ENCODE results near the gene CRYBG1.
"Not testable (repeated sequence)": the region's sequence is repeated elsewhere in the genome, so short reads cannot be mapped to it uniquely, and the experiment has no call there.

CRYBG1 gene

DNA sequence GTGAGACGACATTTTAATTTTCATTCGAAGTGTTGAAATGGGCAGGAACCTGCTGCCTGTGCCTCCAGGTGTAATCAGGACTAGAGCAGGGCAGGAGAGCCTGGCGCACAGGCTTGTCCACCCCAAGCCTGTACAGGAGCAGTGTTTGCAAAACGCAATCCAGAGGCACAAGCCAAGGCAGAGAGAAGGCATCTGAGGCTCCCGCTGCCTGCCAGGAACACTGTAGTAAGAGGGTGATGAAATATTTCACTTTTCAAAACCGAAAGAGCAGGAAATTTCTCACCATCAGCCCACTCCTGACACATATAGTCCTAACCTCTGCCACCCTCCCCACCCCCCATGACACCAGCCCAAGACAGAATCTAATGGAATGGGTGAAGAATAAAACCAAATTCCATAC is 136.3 kb downstream of the CRYBG1 start:
- DNase-seq: no peak

- DNase-seq: no peak
These were observed 141.4 kb downstream of the CRYBG1 start for GRCh38 chr6:106501960-106502371.

DNA sequence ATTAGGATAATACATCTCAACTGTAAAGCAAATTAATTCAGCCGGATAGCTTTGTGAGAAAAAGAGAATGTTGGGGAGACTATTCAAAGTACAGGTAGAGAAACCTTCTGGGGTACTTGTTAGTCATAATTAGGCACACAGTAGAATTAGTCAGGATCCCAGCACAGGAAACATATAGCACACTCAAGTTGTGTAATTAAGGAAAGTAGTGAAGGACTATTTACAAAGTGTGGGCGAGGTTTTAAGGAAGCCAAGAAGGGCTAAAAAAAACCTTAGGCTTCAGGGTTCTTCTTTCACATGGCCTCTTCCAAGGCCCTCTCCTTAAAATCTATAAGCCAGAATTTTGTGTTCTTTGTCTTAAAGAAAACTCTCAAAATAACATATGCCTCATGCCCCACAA is 142.0 kb downstream of the CRYBG1 start:
- no peak for DNase-seq

GRCh38 chr6:106508277-106508676 is 147.8 kb downstream of the CRYBG1 start:
- DNase-seq: no peak

- no peak for DNase-seq
These were observed 148.3 kb downstream of the CRYBG1 start for GRCh38 chr6:106508834-106509233.

- DNase-seq: no peak
These were observed 149.0 kb downstream of the CRYBG1 start for GRCh38 chr6:106509420-106510089.

- DNase-seq: peak in 3 of 56 donors; percentile 7 to 48 (median 27)
These were observed 149.8 kb downstream of the CRYBG1 start for GRCh38 chr6:106510090-106510970.

- DNase-seq: no peak
These were observed 151.0 kb downstream of the CRYBG1 start for GRCh38 chr6:106511288-106512047.

DNA sequence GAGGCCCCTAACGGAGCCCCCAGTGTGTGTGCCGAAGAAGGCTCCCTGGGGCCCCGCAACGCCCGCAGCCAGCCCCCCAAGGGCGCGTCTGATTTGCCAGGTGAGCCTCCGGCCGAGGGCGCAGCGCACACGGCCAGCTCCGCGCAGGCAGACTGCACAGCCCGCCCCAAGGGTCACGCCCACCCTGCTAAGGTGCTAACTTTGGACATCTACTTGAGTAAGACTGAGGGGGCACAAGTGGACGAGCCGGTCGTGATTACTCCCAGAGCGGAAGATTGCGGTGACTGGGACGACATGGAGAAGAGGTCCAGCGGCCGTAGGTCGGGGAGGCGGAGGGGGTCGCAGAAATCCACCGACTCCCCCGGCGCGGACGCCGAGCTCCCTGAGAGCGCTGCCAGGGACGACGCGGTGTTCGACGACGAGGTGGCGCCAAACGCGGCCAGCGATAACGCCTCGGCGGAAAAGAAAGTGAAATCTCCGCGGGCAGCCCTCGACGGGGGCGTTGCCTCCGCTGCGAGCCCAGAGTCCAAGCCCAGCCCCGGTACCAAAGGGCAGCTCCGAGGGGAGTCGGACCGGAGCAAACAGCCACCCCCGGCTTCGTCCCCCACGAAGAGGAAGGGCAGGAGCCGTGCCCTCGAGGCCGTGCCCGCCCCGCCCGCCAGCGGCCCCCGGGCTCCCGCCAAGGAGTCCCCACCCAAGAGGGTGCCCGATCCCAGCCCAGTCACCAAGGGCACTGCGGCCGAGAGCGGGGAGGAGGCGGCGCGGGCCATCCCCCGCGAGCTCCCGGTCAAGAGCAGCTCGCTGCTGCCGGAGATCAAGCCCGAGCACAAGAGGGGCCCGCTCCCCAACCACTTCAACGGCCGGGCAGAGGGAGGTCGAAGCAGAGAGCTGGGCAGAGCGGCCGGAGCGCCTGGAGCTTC is 151.8 kb downstream of the CRYBG1 start:
- peak in 2 of 56 donors; percentile 7 to 14 for DNase-seq

DNA sequence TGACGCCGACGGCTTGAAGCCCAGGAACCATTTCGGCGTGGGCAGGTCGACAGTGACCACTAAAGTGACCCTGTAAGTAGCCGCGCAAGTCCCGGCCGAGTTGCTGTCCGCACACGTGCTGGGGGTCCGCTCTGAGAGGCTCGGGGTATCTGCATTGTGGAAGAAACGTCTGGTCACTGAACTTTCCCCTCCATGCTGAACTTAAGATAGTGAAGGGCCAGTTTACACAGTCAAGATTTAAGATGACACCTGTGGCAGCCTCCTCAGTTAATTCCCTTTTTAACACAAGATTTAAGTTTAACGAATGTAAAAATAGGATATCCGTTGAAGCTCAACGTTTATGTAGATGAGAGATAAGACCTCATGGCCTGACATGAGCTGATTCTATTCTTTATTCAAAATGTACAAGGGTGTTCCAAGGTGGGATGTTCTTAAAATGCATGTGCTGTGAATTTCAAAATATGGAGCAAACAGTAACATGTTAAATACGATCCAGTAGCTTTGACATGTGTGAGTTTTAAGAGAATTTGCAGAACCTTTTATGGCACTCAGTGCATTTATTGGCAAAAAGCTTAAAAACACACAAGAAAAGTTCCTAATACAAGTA is 152.6 kb downstream of the CRYBG1 start:
- no peak for DNase-seq

DNA sequence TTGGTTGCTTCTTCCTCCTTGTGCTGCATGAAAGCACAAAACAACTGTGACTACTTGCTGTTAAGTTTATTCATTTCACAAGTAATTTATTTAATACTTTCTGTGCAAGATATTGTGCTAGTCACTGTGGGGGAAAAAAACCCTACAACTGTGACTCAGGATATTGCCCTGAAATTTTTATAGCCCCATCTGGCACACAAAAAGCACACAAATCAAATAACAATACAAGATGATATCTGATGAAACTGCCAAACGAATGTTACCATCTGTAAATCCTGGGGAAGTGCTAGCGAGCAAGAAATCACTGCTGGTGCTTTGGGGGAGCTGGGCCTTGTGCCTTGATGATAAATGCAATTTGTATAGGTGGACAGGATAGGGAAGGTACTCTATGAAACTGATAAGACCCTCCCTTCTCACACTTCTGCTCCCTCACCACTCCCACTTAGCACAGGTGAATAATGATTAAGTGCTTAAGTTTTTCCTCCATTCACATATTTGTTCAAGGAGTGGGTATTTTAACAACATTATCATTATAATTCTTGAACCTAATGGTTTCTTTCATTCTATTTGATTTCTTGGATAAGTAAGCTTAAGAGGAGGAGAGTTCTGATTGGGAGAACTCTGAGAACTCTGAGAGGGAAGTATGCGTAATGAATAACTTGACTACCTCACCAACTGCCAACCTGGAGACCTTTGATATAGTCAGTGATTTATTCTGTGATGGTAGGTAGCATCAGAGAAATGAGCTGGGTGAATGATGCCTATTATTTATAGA is 153.5 kb downstream of the CRYBG1 start:
- DNase-seq: no peak

DNA sequence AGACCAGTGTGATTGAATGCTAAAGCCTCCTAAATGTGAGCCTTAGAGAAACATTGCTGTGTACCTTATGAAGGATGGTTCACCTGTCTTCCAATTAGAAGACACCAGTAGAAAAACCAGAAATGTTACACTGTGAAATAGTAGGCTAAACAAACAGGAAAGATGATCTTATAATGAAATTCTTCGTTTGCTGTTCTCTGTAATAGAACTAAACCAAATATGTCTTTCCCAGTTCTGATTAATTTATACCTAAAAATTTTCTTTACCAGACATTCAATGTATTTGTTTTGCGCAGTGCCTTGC is 154.0 kb downstream of the CRYBG1 start:
- DNase-seq: no peak

DNA sequence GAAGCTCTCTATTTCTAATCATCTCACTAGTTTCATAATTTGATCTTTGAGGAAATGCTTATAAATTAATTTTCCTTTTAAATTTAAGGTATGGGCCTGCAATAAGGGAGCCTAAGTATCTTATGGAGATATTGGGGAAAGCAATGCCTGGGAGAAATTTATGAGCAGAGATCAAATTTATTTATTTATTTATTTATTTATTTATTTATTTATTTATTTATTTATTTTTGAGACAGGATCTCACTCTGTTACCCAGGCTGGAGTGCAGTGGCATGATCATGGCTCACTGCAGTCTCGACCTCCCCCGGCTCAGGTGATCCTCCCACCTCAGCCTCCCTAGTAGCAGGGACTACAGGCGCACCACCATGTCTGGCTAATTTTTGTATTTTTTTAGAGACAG is 155.1 kb downstream of the CRYBG1 start:
- not testable (repeated sequence) for DNase-seq

GRCh38 chr6:106516616-106517015 is 156.1 kb downstream of the CRYBG1 start:
- no peak for DNase-seq

DNA sequence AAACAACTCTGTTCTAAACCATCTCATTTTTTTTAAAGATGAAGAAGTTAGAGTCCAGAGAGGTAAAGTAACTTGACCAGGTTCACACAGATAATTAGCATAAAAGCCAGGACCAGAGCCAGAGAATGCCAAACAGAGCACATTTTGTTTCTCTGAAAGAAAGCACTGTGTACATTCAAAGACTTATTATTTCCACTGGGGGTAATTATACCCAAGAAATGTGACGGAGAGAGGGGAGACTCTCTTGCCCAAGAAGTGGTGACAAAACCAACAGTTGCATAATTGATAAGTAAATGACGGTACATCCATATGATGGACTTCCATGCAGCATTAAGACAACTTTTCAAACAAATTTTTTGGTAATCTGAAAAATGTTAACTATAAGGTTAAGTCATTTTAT is 157.2 kb downstream of the CRYBG1 start:
- no peak for DNase-seq

DNA sequence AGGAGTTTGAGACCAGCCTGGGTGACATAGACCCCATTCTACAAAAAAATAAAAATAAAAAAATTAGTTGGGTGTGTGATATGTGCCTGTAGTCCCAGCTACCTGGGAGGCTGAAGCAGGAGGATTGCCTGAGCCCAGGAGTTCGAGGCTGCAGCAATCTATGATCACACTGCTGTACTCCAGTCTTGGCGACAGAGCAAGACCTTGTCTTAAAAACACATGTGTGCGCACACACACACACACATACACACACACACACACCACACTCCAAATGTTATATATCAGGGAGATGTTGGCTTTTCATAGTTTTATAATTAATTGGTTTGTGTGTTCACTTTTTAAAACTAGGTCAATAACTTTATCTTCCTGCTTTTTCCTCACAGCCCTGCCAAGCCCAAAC is 158.2 kb downstream of the CRYBG1 start:
- no peak for DNase-seq

- peak in 1 of 56 donors; percentile 1 for DNase-seq
These were observed 159.2 kb downstream of the CRYBG1 start for GRCh38 chr6:106519460-106520394.

DNA sequence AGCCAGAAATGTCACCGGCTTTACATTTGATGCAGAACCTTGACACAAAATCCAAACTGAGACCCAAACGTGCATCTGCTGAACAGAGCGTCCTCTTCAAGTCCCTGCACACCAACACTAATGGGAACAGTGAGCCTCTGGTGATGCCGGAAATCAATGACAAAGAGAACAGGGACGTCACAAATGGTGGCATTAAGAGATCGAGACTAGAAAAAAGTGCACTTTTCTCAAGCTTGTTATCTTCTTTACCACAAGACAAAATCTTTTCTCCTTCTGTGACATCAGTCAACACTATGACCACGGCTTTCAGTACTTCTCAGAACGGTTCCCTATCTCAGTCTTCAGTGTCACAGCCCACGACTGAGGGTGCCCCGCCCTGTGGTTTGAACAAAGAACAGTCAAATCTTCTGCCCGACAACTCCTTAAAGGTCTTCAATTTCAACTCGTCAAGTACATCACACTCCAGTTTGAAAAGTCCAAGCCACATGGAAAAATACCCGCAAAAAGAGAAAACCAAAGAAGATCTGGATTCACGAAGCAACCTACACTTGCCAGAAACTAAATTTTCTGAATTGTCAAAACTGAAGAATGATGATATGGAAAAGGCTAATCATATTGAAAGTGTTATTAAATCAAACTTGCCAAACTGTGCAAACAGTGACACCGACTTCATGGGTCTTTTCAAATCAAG is 160.3 kb downstream of the CRYBG1 start:
- DNase-seq: no peak
